ENCODE measurements around the gene PRCD.

DNA sequence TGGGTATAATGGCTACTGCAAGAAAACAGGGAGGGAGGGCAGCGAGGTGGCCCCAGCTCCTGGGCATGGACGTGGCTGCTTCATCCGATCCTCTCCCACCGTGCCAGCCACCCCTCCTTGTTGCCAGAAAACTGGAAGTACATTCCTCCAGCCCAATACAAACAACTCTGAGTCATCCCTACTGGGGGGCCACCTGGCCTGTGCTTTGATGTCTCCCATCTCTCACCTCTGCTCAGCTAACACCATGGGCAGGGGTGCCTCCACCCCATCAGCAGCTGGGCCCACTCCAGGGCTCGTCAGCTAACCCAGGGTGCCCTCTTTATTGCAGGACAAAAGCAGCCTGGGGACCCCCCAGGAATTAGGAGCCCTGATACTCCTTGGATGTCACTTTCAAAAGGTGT is 40.6 kb upstream of the PRCD start:
- no peak for TF ChIP-seq POLR2A (IDR thresholded peaks at IDR 0.05; ENCODE audit: low read length)
- TF ChIP-seq GATA1 (IDR thresholded peaks at IDR 0.05; ENCODE audit: low read depth, low read length), result no peak

All from erythroblast (primary cell).